K562 (cell line): ENCODE measurements around the gene QSOX2. TPM values are rescaled to one million over a fixed set of nuclear protein-coding genes. Genes with fewer than 3 reads are reported as not detected.
A peak's percentile ranks its signal among the peaks of the same experiment; 100 is the strongest.

Source experiments
- ERF ChIP-seq: fragments of 450-650 bp; formaldehyde crosslinking; IDR thresholded peaks from 2 replicates; pipeline ENCODE4 v1.4.0; 2020; ENCODE audit warnings: mild to moderate bottlenecking, mixed read lengths
- HMG20A ChIP-seq: fragments of 450-650 bp; formaldehyde crosslinking; conservative IDR thresholded peaks from 2 replicates; pipeline ENCODE4 v1.4.0; 2020; ENCODE audit warnings: mild to moderate bottlenecking, mixed read lengths
- KLF16 ChIP-seq: IDR thresholded peaks from 2 replicates; pipeline ENCODE4 v1.6.1; 2016; ENCODE audit warnings: antibody characterized with exemption
- MAZ ChIP-seq, 2 experiments: fragments of 450-650 bp in 1 of 2; sonication (generic) in 1 of 2; formaldehyde crosslinking; IDR thresholded peaks in 1 of 2; conservative IDR thresholded peaks in 1 of 2; 2 replicates each; pipeline versions ENCODE4 v1.4.0 to v1.5.0; 2020; ENCODE audit warnings: mild to moderate bottlenecking in 1 of 2, missing genetic modification reagents in 1 of 2
- MECOM ChIP-seq: fragments of 250-450 bp; sonication (Bioruptor Pico); IDR thresholded peaks from 2 replicates; pipeline ENCODE4 v1.8.0; 2022; ENCODE audit warnings: inconsistent platforms
- POLR2G ChIP-seq: fragments of 200-400 bp; formaldehyde crosslinking; IDR thresholded peaks from 2 replicates; pipeline ENCODE4 v1.6.1; 2017; ENCODE audit warnings: low read depth, mild to moderate bottlenecking, antibody characterized with exemption, low read length, moderate library complexity
- PRMT5 ChIP-seq: sonication (generic); formaldehyde crosslinking; IDR thresholded peaks from 2 replicates; pipeline ENCODE4 v1.5.0; 2020; ENCODE audit warnings: missing genetic modification reagents
- RBM39 ChIP-seq: fragments of 200-400 bp; formaldehyde crosslinking; optimal IDR thresholded peaks from 2 replicates; pipeline ENCODE3; 2018; ENCODE audit warnings: low read depth, low read length
- polyA plus RNA-seq, 8 experiments: library from polyadenylated mRNA; depleted of rRNA in 4 of 8; stranded (reverse) in 5 of 8; unstranded in 3 of 8; fragments of >200 nt; fragmentation: Nextera tagmentation in 2 of 8; fragmentation: Illumina TruSeq in 1 of 8; extraction: Ambion mirVana in 2 of 8; extraction: Trizol in 1 of 8; gene quantifications; 2 replicates each; pipeline versions ENCODE4 v1.2.1 to v1.2.3, GENCODE V29; 2011 to 2014; ENCODE audit warnings: inconsistent platforms in 1 of 8, missing spikeins in 1 of 8
- total RNA-seq, 7 experiments: library from RNA; depleted of rRNA in 6 of 7; stranded (reverse); fragments of >200 nt in 6 of 7; fragmentation: Illumina TruSeq in 2 of 7; extraction: Trizol in 2 of 7; gene quantifications; 2 replicates each; pipeline versions ENCODE4 v1.2.1 to v1.2.3, GENCODE V29; 2011 to 2021; ENCODE audit warnings: low replicate concordance in 1 of 7
- TF ChIP-seq, protein P1 (sequence below), 2 experiments: fragments of 450-650 bp; formaldehyde crosslinking in 1 of 2; IDR thresholded peaks; 2 replicates each; pipeline versions ENCODE4 v1.4.0 to v1.6.1; 2014 to 2020; ENCODE audit warnings: mild to moderate bottlenecking in 2 of 2, borderline replicate concordance in 1 of 2, low read depth in 1 of 2
- TF ChIP-seq, protein P2 (sequence below): sonication (generic); formaldehyde crosslinking; IDR thresholded peaks from 2 replicates; pipeline ENCODE4 v1.8.1; 2023; ENCODE audit warnings: mild to moderate bottlenecking, missing genetic modification reagents

QSOX2 gene
- total and polyA plus RNA-seq, 9 of the 15 experiments (the other 6 are each of a cell fraction or from before 2014, with no cell fraction given) = 0.51 to 23.7 (median 12.7) TPM

GRCh38 chr9:136204838-136205706 lies 40.5 kb downstream of the QSOX2 start, which contains the start of gene LHX3 (continued):
- TF ChIP-seq, protein P1, sequence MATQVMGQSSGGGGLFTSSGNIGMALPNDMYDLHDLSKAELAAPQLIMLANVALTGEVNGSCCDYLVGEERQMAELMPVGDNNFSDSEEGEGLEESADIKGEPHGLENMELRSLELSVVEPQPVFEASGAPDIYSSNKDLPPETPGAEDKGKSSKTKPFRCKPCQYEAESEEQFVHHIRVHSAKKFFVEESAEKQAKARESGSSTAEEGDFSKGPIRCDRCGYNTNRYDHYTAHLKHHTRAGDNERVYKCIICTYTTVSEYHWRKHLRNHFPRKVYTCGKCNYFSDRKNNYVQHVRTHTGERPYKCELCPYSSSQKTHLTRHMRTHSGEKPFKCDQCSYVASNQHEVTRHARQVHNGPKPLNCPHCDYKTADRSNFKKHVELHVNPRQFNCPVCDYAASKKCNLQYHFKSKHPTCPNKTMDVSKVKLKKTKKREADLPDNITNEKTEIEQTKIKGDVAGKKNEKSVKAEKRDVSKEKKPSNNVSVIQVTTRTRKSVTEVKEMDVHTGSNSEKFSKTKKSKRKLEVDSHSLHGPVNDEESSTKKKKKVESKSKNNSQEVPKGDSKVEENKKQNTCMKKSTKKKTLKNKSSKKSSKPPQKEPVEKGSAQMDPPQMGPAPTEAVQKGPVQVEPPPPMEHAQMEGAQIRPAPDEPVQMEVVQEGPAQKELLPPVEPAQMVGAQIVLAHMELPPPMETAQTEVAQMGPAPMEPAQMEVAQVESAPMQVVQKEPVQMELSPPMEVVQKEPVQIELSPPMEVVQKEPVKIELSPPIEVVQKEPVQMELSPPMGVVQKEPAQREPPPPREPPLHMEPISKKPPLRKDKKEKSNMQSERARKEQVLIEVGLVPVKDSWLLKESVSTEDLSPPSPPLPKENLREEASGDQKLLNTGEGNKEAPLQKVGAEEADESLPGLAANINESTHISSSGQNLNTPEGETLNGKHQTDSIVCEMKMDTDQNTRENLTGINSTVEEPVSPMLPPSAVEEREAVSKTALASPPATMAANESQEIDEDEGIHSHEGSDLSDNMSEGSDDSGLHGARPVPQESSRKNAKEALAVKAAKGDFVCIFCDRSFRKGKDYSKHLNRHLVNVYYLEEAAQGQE (IDR thresholded peaks at IDR 0.05; ENCODE audit: borderline replicate concordance) = peak; percentile 92
- TF ChIP-seq, protein P1 (CRISPR knock-in tag; IDR thresholded peaks at IDR 0.05; ENCODE audit: low read depth) = peak; percentile 87
- TF ChIP-seq HMG20A (CRISPR knock-in tag) (no peak), PRMT5 (CRISPR knock-in tag) (0 out of 2 replicates have a peak, but pooled peaks have one; percentile 25), ERF (CRISPR knock-in tag) (no peak), RBM39 (no peak), KLF16 (no peak), MAZ (CRISPR knock-in tag; conservative IDR thresholded peaks at IDR 0.05 in 1 of 2, IDR thresholded peaks at IDR 0.05 in 1 of 2) (peak in 1 of 2 experiments; percentile 3; a peak in 1 of 4 replicates), MECOM (no peak), POLR2G (peak; percentile 64)
- TF ChIP-seq, protein P2, sequence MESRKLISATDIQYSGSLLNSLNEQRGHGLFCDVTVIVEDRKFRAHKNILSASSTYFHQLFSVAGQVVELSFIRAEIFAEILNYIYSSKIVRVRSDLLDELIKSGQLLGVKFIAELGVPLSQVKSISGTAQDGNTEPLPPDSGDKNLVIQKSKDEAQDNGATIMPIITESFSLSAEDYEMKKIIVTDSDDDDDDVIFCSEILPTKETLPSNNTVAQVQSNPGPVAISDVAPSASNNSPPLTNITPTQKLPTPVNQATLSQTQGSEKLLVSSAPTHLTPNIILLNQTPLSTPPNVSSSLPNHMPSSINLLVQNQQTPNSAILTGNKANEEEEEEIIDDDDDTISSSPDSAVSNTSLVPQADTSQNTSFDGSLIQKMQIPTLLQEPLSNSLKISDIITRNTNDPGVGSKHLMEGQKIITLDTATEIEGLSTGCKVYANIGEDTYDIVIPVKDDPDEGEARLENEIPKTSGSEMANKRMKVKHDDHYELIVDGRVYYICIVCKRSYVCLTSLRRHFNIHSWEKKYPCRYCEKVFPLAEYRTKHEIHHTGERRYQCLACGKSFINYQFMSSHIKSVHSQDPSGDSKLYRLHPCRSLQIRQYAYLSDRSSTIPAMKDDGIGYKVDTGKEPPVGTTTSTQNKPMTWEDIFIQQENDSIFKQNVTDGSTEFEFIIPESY (CRISPR knock-in tag) = peak; percentile 98
